ENCODE measurements around the gene ARID1B.

ARID1B gene

DNA sequence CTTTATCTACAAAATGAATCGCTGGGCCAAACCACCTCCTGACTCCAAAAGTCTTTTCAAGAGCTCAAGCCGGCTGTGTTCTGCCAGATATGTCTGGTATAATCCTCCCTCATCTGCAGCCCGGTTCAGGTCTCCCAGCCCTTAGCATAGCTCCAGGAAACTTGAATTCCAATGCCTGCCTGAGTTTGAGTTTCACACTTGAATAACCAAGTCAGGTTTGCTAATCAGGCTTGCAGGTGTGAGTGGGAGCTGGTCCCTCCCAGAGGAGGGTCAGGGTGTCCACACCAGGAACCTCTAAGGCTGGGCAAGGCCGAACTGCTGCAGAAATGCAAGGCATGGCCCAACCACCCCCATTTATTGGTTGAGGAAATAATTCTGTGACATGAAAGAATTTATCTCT is 449.6 kb downstream of the ARID1B start:
- Histone ChIP-seq H3K9me3 (ENCODE audit: control extremely low read depth in 1 of 5, control insufficient read depth in 4 of 5, insufficient read depth in 2 of 5, low read depth in 1 of 5, low read length in 4 of 5) (no peaks in the 10 kb centered on the region), H3K4me1 (ENCODE audit: control extremely low read depth in 1 of 4, control insufficient read depth in 4 of 4, insufficient read depth in 4 of 4, low read length in 3 of 4) (peaks cover 0 to 35% (median 25%) of the 10 kb centered on the region in 4 experiments), H3K36me3 (ENCODE audit: control insufficient read depth in 4 of 4, insufficient read depth in 4 of 4, low read length in 3 of 4) (no peaks in the 10 kb centered on the region), H3K27ac (ENCODE audit: insufficient read depth in 1 of 2, low read depth in 1 of 2, low read length in 2 of 2, poor library complexity in 1 of 2, severe bottlenecking in 2 of 2) (no peak overlapping the region), H3K27me3 (replicated peaks in 2 of 5; ENCODE audit: control insufficient read depth in 4 of 5, insufficient read depth in 5 of 5, low read length in 4 of 5) (peaks cover 0 to 6% (median 0%) of the 10 kb centered on the region in 5 experiments), H3K4me3 (ENCODE audit: control insufficient read depth in 1 of 7, extremely low read depth in 1 of 7, insufficient read depth in 4 of 7, low read depth in 2 of 7, low read length in 6 of 7) (no peak overlapping the region)
- ChIA-PET POLR2A (no interaction called here), CTCF (interaction anchor here (1.1 to 1.4 kb wide), 3 partner anchors 29 to 48 kb away, joined by 3 to 4 read pairs (median 3); no protein-coding TSS in a partner anchor)
- 93% methylated on average over 4 of the region's 4 CpGs for whole genome bisulfite sequencing (ENCODE audit: insufficient coverage)
- no peak for DNase-seq

DNA sequence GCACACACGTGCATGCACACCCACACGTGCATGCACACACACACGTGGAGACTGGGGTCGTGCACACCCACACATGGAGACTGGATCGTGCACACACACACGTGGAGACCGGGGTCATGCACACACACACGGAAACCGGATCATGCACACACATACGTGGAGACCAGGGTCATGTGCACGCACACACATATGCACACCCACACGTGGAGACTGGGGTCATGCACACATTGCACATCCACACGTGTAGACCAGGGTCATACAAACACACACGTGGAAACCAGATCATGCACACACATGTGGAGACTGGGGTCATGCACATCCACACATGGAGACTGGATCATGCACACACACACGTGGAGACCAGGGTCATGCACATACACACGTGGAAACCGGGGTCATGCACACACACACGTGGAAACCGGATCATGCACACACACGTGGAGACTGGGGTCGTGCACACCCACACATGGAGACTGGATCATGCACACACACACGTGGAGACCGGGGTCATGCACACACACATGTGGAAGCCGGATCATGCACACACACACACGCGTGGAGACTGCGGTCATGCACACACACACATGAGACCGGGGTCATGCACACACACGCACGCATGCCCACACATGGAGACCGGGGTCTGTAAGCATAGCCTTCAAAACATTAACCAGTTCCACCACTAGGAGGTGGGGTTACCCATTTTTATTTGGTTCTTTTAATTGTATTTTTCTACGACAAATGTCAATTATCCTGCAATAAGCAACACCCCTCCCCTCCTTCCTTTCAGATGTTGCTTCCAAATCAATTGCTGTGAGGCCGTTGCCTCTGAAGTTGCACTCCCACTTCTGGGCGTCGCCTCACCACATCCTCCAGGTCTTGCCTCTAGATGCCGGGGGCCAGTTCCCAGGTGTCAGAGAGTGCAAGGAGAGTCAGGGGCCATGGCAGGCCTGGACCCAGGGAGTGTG is 450.3 kb downstream of the ARID1B start:
- peaks cover 0 to 28% (median 18%) of the 10 kb centered on the region in 4 experiments for H3K4me1 ChIP-seq (ENCODE audit: control extremely low read depth in 1 of 4, control insufficient read depth in 4 of 4, insufficient read depth in 4 of 4, low read length in 3 of 4)
- ChIA-PET CTCF (interaction anchor here (0.7 to 1.8 kb wide), 5 partner anchors 10 to 50 kb away, joined by 3 to 4 read pairs (median 3); no protein-coding TSS in a partner anchor), POLR2A (no interaction called here)
- no peaks in the 10 kb centered on the region for H3K36me3 ChIP-seq (ENCODE audit: control insufficient read depth in 4 of 4, insufficient read depth in 4 of 4, low read length in 3 of 4)
- DNase-seq = peak; percentile 40 to 67 (median 61)
- no peak overlapping the region for H3K4me3 ChIP-seq (ENCODE audit: control insufficient read depth in 1 of 7, extremely low read depth in 1 of 7, insufficient read depth in 4 of 7, low read depth in 2 of 7, low read length in 6 of 7)
- no peaks in the 10 kb centered on the region for H3K9me3 ChIP-seq (ENCODE audit: control extremely low read depth in 1 of 5, control insufficient read depth in 4 of 5, insufficient read depth in 2 of 5, low read depth in 1 of 5, low read length in 4 of 5)
- 83% methylated on average over 34 of the region's 36 CpGs for WGBS (ENCODE audit: insufficient coverage)
- peaks cover 0 to 11% (median 0%) of the 10 kb centered on the region in 5 experiments for H3K27me3 ChIP-seq (replicated peaks in 2 of 5; ENCODE audit: control insufficient read depth in 4 of 5, insufficient read depth in 5 of 5, low read length in 4 of 5)
- no peak overlapping the region for H3K27ac ChIP-seq (ENCODE audit: insufficient read depth in 1 of 2, low read depth in 1 of 2, low read length in 2 of 2, poor library complexity in 1 of 2, severe bottlenecking in 2 of 2)

DNA sequence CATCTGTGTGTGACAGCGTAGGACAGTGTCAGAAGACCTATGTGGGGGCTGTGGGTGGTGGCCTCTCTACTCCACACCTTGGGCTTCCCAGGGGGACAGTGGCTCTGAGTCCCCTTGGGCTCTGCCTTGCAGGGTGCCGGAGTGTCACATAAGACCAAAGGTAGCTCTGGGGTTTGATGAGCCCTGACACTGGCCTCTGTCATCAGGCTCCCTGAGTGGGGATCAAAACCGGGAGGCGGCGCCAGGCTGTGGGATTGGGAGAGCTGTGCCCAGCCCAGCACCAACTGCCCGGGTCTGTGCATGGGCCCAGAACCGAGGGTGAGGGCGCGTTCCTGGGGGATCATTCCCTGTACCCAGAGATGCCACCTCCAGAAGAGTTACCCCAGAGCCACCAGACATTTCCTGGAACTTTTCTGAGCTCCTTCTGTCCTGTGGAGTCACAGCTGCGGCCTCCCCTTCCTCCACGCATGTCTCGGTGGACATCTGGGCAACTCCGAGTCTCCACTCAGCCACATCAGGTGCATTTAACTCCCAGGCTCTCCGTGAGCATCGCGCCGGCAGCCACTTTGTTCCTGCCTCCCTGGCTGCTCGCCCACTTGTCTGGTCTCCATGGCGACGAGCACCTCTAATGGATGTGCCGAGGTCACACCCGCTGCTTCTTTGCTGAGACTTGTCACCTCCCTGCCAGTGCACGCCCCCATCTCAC is 451.4 kb downstream of the ARID1B start:
- DNase-seq = no peak
- H3K4me1 ChIP-seq (ENCODE audit: control extremely low read depth in 1 of 4, control insufficient read depth in 4 of 4, insufficient read depth in 4 of 4, low read length in 3 of 4) = peaks cover 0 to 17% (median 7%) of the 10 kb centered on the region in 4 experiments
- CTCF ChIA-PET = interaction anchor here (1.0 to 1.8 kb wide), 4 partner anchors 11 to 49 kb away, joined by 3 to 9 read pairs (median 4); no protein-coding TSS in a partner anchor
- H3K27ac ChIP-seq (ENCODE audit: insufficient read depth in 1 of 2, low read depth in 1 of 2, low read length in 2 of 2, poor library complexity in 1 of 2, severe bottlenecking in 2 of 2) = no peak overlapping the region
- H3K36me3 ChIP-seq (ENCODE audit: control insufficient read depth in 4 of 4, insufficient read depth in 4 of 4, low read length in 3 of 4) = no peaks in the 10 kb centered on the region
- H3K4me3 ChIP-seq (ENCODE audit: control insufficient read depth in 1 of 7, extremely low read depth in 1 of 7, insufficient read depth in 4 of 7, low read depth in 2 of 7, low read length in 6 of 7) = no peak overlapping the region
- 94% methylated on average over 19 of the region's 23 CpGs for WGBS (ENCODE audit: insufficient coverage)
- peaks cover 0 to 19% (median under 1%) of the 10 kb centered on the region in 5 experiments for H3K27me3 ChIP-seq (replicated peaks in 2 of 5; ENCODE audit: control insufficient read depth in 4 of 5, insufficient read depth in 5 of 5, low read length in 4 of 5)
- POLR2A ChIA-PET = no interaction called here
- H3K9me3 ChIP-seq (ENCODE audit: control extremely low read depth in 1 of 5, control insufficient read depth in 4 of 5, insufficient read depth in 2 of 5, low read depth in 1 of 5, low read length in 4 of 5) = no peaks in the 10 kb centered on the region

DNA sequence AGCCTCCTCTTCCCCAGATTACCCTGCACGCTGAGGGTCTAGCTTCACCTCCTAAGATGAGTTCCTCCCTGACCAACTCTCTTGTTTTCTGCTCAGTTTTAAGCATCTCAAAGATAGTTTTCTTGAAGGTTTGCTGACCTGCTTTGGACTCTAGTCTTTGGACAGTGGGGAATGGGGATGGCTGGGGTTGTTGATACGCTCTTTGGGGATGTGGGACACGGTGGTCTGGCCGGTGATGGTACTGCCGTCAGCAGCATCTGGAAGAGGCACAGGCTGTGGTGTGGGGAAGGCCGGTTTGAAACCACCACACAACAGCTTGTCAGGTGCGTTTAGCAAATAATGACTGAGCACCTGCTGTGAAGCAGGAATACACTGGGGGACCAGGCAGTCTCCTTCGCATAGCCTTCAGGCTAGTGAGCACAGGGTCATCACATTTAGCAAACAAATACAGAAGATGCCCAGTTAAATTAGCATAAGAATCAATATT is 452.0 kb downstream of the ARID1B start:
- WGBS (ENCODE audit: insufficient coverage) = 90% methylated on average over 6 of the region's 8 CpGs
- no peaks in the 10 kb centered on the region for H3K9me3 ChIP-seq (ENCODE audit: control extremely low read depth in 1 of 5, control insufficient read depth in 4 of 5, insufficient read depth in 2 of 5, low read depth in 1 of 5, low read length in 4 of 5)

DNA sequence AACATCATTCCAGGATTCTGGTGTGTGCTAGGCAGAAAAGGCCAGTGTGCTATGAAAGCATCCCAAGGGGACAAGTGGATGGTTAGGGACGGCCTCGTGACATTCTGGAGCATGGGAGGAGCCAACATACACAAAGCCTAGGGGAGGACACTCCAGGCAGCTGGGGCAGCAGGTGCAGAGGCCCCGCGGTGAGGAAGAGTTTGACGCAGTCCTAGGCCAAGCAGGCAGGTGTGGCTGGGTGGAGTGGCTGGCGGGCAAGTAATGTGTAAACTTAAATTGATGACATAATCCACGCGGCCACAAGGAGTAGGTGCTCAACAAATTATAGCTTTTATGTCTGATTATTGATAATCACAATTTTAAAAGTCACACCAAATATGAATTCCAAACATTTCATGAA is 452.5 kb downstream of the ARID1B start:
- ChIA-PET CTCF (interaction anchor here (1.0 kb wide), 1 partner anchor 12 kb away, joined by 3 read pairs; no protein-coding TSS in a partner anchor), POLR2A (no interaction called here)
- no peaks in the 10 kb centered on the region for H3K36me3 ChIP-seq (ENCODE audit: control insufficient read depth in 4 of 4, insufficient read depth in 4 of 4, low read length in 3 of 4)
- peaks cover 1 to 22% (median 6%) of the 10 kb centered on the region in 5 experiments for H3K27me3 ChIP-seq (replicated peaks in 2 of 5; ENCODE audit: control insufficient read depth in 4 of 5, insufficient read depth in 5 of 5, low read length in 4 of 5)
- no peak overlapping the region for H3K27ac ChIP-seq (ENCODE audit: insufficient read depth in 1 of 2, low read depth in 1 of 2, low read length in 2 of 2, poor library complexity in 1 of 2, severe bottlenecking in 2 of 2)
- no peak for DNase-seq
- no peaks in the 10 kb centered on the region for H3K9me3 ChIP-seq (ENCODE audit: control extremely low read depth in 1 of 5, control insufficient read depth in 4 of 5, insufficient read depth in 2 of 5, low read depth in 1 of 5, low read length in 4 of 5)
- no peak overlapping the region for H3K4me3 ChIP-seq (ENCODE audit: control insufficient read depth in 1 of 7, extremely low read depth in 1 of 7, insufficient read depth in 4 of 7, low read depth in 2 of 7, low read length in 6 of 7)
- H3K4me1 ChIP-seq (ENCODE audit: control extremely low read depth in 1 of 4, control insufficient read depth in 4 of 4, insufficient read depth in 4 of 4, low read length in 3 of 4) = peaks cover 0 to 10% (median 7%) of the 10 kb centered on the region in 4 experiments
- 92% methylated on average over 2 of the region's 8 CpGs for WGBS (ENCODE audit: insufficient coverage)

More for the DNA sequence above, 452.0 kb downstream of the ARID1B start:
- no peak for DNase-seq
- Histone ChIP-seq H3K36me3 (ENCODE audit: control insufficient read depth in 4 of 4, insufficient read depth in 4 of 4, low read length in 3 of 4) (no peaks in the 10 kb centered on the region), H3K4me1 (ENCODE audit: control extremely low read depth in 1 of 4, control insufficient read depth in 4 of 4, insufficient read depth in 4 of 4, low read length in 3 of 4) (peaks cover 0 to 11% (median 7%) of the 10 kb centered on the region in 4 experiments), H3K27me3 (replicated peaks in 2 of 5; ENCODE audit: control insufficient read depth in 4 of 5, insufficient read depth in 5 of 5, low read length in 4 of 5) (peaks cover 0 to 19% (median 3%) of the 10 kb centered on the region in 5 experiments), H3K27ac (ENCODE audit: insufficient read depth in 1 of 2, low read depth in 1 of 2, low read length in 2 of 2, poor library complexity in 1 of 2, severe bottlenecking in 2 of 2) (no peak overlapping the region), H3K4me3 (ENCODE audit: control insufficient read depth in 1 of 7, extremely low read depth in 1 of 7, insufficient read depth in 4 of 7, low read depth in 2 of 7, low read length in 6 of 7) (no peak overlapping the region)
- CTCF ChIA-PET = interaction anchor here (1.3 to 1.8 kb wide), 3 partner anchors 43 to 48 kb away, joined by 4 to 9 read pairs (median 4); no protein-coding TSS in a partner anchor
- POLR2A ChIA-PET = no interaction called here

DNA sequence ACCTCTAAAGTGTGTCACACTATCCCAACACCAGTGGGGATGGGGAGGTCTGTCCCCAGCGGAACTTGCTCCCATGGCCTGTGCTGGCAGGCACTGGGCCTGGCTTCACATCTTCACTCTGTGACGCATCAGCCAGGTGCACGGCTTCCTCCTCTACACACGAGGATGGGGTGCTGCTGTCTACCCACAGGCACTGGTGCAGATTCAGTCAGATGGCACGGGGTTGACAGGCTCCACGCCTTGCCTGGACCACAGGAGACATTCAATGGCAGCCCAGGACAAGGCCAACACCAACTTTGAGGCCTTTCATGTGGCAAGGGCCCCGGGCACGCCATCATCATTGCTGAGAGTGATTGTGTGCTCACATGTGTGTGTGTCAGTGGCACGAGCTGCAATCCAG is 453.7 kb downstream of the ARID1B start:
- H3K4me3 ChIP-seq (ENCODE audit: control insufficient read depth in 1 of 7, extremely low read depth in 1 of 7, insufficient read depth in 4 of 7, low read depth in 2 of 7, low read length in 6 of 7) = no peak overlapping the region
- 100% methylated on average over 8 of the region's 9 CpGs for WGBS (ENCODE audit: insufficient coverage)
- H3K9me3 ChIP-seq (ENCODE audit: control extremely low read depth in 1 of 5, control insufficient read depth in 4 of 5, insufficient read depth in 2 of 5, low read depth in 1 of 5, low read length in 4 of 5) = no peaks in the 10 kb centered on the region
- peaks cover 3 to 34% (median 10%) of the 10 kb centered on the region in 5 experiments for H3K27me3 ChIP-seq (replicated peaks in 2 of 5; ENCODE audit: control insufficient read depth in 4 of 5, insufficient read depth in 5 of 5, low read length in 4 of 5)
- DNase-seq = no peak
- peaks cover 0 to 19% (median 17%) of the 10 kb centered on the region in 4 experiments for H3K4me1 ChIP-seq (ENCODE audit: control extremely low read depth in 1 of 4, control insufficient read depth in 4 of 4, insufficient read depth in 4 of 4, low read length in 3 of 4)
- no peak overlapping the region for H3K27ac ChIP-seq (ENCODE audit: insufficient read depth in 1 of 2, low read depth in 1 of 2, low read length in 2 of 2, poor library complexity in 1 of 2, severe bottlenecking in 2 of 2)
- H3K36me3 ChIP-seq (ENCODE audit: control insufficient read depth in 4 of 4, insufficient read depth in 4 of 4, low read length in 3 of 4) = no peaks in the 10 kb centered on the region
- POLR2A ChIA-PET = interaction anchor here (1.0 kb wide), 1 partner anchor 43 kb away, joined by 3 read pairs; no protein-coding TSS in a partner anchor
- CTCF ChIA-PET = interaction anchor here (0.6 to 1.4 kb wide), 4 partner anchors 8 to 304 kb away, joined by 3 to 8 read pairs (median 4); no protein-coding TSS in a partner anchor
